ENCODE results near the gene MACO1.

The MACO1 gene

DNA sequence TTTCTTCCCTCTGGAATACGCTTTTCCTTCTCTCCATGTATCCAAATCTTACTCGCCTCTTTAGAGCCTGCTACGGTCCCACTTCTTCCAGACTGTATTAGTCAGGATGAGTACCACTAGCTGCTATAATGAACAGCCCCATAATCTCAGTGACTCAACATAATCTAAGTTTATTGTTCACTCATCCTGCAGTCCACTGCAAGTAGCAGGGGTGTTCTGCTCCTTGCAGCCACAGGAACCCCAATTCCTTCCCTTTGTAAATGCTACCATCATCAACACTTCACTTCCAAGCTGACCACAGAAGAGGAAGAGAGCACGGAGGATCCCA is 94.6 kb downstream of the MACO1 start:
- no peak for DNase-seq

DNA sequence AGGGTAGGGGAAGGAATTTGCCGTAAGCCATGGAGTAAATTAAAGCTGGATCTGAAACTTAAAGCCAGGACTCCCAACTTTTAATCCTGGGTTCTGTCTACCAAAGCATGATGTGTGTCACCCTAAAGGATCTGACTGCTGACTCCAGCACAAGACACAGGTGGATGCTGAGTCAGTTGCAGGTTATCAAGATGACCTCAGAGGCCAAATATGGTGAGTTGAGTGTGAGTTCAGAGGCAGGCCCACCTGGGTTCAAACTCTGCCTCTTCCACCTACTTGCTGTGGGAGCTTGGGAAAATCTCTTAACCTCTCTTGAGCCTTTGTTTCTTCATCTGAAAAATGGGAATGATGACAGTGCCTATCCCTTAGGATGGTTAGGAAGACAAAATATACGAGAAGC is 96.1 kb downstream of the MACO1 start:
- no peak for DNase-seq

DNA sequence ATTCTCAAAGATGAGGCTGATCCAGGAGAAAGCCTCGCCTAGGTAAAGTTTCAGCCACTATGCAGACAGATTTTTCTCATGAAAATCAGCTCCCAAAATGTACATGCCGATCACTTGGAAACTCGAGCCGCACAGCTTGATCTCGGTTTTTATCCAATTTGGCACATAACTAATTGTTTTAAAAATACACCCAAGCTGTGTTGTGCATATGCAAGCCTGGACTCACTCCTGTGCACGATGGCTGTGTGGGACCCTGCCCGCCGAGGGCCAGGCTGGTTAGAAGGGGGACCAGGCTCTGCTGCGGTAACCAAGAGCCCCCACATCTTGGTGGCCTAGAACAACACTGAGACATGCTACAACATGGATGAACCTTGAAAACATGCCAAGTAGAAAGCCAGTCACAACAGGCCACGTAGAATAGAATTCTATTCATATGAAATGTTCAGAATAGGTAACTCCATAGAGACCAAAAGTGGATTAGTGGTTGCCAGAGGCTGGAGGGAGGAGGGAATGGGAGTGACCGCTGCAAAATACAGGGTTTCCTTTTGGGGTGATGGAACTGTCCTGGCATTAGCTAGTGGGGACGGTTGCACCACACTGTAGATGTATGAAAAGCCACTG is 96.6 kb downstream of the MACO1 start:
- DNase-seq = no peak

DNA sequence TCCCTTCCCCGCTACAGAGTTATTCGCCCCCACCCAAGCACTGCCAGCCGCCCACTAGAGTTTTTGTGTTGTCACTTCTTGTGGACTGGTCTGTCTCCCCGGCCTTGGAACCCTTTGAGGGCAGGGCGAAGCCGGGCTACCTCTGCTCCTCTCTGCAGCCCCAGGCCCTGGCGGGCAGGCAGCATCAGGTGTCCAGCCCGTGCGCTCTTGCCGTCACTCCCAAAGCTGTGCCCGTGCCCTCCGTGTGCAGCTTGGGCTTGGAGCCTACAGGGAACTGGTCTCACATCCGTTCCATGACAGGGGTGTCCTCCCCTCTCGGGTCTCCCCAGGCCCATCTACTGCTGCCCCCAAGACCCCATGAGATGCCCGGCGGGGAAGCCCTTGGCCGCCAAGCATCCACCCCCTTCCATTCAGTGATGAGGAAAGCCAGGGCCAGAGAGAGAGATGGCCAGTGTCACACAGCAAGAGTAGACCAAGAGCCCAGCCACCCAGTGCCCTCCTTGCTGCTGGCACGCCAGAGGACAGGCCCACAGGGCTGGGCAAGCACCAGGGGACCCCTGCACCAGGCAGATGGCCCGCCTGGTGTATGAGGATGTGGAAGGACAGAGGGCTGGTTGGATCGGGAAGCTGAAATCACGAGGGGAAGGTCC is 97.4 kb downstream of the MACO1 start:
- no peak for DNase-seq

DNA sequence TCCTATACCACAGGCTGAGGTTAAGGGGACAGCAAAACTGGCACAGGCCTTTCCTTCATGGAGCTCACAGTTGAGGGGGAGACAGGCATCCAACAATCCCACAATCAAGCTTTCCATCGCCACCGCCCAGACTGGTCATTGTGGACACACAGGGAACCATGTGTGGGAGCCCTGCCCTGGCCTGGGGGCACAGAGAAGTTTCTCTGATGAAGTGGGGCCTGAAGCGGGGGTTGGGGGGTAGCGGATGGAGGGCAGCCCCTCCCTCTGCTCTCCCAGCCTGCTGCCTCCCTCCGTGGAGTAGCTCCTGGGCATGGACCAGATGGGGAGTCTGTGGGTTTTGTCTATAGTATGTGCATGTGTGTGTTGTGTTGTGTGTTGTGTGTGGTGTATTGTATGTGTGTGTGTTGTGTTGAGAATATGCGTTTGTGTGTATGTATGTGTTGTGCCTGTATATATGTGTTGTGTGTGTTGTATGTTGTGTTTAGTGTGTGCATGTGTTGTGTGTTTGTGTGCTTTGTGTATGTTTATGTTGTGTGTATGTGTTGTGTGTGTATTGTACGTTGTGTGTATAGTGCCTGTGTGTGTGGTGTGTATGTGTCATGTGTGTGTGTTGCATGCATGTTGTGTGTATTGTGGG is 98.3 kb downstream of the MACO1 start:
- DNase-seq = no peak

DNA sequence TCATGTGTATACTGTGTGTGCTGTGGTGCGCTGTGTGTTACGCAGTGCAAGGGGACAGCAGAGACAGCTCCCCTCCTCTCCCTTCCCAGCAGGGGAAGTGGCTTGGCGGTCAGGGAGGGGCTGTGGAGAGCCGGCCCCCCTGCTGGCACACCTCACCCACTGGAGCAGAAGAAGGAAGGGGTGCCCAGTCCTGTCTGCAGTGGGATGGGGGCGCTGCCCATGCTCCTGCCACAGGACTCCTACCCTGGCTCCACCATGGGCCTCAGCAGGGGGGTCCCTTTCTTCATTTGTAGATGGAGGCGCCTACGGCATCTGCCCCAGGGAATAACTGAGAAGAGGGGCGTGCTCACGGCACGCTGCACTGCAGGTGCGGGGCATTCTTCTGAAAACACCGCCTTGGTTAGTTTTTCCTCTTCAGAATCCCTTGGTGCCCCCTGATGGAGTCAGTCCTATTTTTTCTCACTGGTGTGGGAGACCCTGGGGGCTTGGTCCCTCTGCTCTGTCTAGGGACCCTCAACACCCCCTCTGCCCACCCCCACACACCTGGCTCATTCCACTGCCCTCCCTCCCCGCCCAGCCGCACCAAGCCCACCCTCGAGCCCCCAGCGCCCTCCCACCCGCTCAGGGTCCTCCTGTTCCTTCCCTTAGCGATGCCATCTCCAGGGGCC is 99.0 kb downstream of the MACO1 start:
- no peak for DNase-seq

DNA sequence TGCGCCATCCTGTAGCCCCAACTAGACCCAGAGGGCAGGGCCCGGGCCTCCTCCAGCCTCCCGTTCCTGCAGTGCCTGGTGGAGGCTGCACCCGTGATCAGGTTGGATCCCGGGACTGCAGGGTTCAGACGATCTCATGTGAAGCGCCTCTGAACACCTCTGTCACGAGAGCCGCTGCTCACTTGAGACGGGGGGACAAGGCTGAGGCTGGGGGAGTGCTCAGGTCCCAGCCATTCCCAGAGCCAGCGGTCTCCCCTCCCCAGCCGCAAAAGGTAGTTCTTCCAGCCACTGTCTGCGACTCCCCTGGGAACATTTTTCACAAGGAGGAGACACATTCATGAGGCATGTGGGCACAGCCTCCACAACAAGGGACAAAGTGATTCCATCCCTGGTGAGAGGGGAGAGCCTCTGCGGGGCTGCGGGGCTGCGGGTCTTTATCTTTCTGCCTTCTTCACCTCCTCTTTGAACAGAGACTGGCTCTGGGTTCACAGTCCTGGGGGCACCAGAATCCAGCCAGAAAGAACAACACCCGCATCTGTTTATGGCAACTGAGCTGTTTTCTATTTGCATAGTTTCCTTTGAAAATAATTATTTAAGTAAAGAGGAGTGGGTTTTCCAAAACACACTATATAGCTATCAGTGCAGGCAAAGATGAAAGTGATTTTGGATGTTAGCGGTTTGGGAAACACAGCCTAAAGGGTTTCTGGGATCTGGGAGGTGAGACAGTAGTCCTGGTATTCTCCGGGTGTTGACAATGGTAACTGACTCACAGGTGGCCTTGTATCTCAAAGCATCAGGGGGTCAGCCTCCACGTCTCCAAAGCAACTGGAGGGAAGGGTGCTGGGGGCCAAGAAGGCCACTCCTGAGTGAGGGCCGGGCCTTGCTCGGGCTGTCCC is 99.7 kb downstream of the MACO1 start:
- no peak for DNase-seq

DNA sequence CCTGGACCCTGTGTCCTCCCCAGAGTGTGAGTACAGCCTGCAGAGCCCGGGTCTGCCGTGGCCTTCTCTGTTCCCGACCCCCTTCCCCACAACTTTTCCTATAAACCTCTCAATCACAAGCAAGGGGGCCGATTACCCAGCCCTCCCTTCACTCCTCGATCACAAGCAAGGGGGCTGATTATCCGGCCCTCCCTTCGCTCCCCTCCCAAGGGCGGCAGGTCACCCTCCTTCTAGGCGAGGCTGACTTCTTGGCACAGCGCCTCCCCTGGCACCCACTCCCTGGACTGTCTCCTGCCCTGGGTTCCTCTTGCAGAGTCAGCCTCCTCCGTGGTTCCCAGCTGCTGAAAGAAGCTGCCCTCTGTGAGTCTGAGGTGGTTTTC is 100.4 kb downstream of the MACO1 start:
- DNase-seq = no peak

DNA sequence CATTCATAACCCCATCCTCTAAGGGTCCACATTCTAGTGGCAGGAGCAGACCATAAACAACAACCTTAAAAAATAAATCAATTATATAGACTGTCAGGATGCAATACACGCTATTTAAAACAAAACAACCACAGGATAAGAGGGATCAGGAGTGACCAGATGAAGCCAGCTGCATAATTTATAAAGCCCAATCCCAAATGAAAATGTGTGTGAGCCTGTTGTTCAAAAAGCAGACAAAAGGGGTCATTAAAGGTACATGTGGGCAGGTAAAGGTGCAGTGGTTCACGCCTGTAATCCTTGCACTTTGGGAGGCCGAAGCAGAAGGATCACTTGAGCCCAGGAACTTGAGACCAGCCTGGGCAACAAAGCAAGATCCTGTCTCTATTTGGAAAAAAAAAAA is 102.3 kb downstream of the MACO1 start:
- no peak for DNase-seq

DNA sequence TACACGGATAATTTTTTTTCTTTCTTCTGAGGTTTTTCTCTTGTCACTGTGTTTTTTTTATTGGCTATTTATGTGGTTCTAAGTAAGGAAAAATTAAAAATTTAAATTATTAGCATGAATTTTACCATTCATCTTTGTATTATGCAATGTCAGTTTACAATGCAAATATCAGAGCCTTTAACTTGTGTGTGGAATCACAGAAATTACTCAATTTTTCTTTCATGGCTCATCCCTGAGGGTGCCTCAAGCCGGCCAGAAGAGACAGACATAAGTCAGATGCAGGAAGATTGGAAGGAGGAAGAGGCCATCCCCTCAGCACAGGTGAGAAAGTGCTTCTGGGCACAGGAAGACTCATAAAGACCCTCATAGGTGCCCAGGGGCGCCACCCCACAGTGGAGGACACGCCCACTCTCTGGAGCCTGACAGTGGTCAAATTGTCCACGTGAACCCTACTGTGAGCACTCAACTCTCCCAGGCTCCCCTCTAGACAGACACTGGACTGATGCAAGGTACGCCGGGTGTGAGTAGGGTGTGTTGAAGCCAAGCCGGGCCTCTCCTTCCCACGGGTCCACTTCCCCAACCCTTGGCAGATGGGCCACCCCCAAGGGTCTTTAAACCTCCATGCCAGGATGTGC is 103.2 kb downstream of the MACO1 start:
- no peak for DNase-seq

DNA sequence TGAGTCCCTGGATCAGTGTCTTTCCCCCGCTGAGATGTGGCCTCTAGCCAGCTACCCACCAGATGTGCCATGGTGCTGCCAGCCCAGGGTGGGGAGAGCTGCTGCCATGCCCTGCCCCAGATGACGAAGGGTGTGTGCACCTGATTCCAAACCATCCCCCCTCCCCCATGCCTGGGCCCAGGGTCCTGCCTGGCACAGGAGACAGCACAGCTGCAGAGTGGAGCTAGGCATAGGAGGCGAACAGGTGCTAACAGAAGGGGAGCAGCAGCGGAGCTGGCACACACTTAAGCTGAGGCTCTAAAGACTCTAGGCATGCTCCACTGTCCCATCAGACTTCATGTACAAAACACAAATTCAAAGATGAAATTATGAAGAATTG is 103.7 kb downstream of the MACO1 start:
- DNase-seq = no peak

DNA sequence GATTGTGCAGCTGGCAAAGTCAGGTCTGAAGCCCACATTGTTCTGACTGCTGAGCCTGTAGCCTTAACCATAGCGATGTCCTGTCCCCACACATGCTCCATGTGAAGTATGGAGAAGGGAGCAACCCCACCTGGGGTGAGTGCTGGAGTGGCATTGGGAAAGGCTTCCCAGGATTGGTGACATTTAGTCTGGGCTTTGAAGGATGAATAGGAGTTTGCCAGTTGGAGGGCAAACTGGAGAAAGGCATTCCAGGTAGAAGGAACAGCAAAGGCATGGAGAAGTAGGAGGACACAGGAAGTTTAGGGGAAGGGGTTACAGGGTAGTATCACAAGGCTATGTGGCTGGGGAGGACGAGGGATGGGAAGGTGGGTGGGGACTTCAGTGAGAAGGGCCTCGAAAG is 105.4 kb downstream of the MACO1 start:
- no peak for DNase-seq

DNA sequence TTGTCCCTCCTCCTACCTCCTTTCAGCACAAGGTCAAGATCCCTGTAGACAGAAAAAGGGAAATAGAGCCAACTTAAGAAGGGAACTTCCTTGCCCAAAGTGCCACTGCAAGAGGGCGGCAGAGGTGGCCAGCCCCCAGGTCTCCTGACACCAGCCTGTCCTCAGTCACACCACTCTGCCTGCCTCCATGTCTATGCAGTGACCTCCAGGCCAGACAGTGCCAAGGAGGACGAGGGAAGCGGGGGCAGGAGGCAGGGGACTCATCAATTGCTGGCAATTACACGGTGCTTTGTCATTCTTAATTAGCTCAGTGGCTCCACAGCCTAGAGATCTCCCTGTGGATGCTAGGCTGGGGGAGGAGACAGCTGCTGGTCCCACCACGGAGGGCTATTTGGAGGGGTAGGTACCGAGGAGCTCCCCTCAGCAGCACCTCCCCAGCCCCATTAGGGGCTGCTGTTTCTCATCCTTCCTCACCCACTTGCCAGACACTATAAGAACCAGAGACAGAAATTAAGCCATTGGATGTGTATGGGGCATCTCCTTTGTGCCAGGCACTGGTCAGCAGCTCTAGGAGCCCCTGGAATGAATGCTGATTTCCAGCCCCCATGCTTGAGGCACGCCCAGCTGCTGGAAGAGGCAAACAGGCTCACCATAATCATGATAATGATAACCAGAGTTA is 106.6 kb downstream of the MACO1 start:
- no peak for DNase-seq

DNA sequence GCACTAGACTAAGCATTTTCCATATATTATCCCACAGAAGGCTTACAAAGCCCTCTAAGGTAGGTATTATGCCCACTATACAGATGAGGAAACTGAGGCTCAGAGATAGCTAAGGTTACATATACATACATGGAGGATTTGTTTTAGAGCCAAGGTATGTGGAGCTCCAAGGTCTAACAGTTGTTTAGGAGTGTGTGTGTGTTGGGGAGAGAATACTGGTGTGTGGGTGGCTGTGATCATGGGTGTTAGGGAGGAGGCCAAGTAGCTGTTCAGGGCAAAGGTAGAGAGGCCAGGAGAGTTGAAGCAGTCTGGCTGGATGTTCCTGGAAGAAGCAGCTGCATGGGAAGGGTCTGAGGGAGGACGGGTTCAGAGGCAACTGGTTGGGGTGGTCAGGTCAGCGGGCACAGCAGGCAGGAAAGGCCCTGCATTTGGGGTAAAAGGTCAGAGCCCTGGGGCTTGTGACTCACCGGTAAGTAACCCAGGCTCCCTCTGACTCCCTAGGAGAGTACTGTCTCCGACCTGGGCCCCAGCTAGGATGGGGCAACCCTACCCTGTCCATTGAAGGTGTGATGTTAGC is 107.6 kb downstream of the MACO1 start:
- DNase-seq = no peak

DNA sequence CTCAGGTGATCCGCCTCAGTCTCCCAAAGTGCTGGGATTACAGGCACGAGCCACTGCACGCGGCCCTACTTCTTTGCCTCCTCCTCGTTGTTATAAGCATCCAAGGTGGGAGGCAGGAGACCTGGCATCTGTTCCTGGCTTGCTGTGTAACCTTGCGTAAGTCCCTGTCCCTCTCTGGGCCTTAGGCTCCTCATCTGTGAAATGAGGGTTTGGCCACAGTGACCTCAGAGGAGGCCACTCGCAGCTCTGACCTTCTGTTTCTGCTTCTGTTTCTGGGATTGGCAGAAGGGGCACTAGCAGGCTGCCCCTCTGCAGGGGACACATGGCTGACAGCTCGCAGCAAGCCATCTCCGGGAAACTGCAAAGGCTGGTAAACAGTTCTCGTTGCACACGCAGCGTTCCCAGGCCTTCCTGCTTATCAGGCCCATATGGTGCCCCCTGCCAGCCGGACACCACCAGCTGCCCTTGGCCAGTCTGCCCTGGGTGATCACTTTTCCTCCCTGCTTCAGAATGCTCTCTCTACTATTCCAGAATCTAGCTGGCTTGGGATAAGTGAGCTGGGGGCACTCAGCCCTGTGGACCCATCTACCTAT is 110.1 kb downstream of the MACO1 start:
- no peak for DNase-seq

DNA sequence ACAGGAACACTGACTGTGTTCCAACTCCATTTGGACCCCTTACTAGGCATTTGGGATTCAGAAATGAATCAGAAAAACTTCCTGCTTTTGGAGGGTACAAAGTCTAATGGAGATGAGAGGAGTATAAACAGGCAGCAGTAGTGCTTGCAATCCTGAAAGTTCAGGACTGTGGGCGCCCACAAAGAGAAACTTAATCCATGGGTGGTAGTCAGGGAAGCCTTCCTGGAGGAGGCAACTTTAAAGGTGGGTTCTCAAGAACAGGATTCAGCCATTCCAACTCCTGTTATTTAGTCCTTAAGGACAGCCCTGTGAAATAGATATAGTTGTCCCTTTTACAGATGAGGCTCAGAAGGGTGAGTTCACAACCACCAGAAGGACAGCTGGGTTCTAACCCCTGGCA is 110.7 kb downstream of the MACO1 start:
- DNase-seq = no peak

DNA sequence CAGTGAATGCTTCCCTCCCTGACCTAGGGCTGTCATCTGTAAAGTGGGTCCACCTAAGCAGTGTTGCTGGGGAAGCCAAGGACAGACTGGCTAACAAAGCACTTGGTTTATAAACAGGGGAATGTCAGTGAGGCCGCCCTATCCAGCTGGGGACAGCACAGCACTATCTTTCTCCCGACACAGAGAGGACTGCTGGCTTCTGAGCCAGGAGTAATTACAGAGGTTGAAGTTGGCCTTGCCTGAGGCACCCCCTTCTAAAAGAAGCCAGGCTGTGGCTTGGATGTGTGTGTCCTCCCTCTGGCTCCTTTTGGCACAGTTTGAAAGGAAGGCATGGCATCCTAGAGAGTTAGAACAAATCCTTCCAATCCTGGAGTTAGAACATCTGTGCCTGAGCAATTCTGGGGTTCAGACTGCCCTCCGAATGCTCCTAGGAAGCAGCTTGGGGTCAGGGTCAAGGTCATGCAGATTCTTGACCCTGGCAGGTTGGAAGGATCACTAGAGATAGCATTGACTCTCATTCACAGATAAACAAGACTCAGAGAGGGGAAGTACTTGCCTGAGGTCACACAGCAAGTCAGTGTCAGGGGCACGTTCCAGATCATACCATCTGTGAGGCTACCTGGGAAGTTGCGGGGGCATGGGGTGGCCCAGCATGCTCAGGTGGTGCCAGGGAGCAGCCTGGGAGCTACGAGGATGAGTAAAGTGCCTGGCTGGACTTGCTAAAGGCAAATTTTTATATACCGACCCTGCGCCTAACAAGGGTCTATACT is 111.4 kb downstream of the MACO1 start:
- no peak for DNase-seq

DNA sequence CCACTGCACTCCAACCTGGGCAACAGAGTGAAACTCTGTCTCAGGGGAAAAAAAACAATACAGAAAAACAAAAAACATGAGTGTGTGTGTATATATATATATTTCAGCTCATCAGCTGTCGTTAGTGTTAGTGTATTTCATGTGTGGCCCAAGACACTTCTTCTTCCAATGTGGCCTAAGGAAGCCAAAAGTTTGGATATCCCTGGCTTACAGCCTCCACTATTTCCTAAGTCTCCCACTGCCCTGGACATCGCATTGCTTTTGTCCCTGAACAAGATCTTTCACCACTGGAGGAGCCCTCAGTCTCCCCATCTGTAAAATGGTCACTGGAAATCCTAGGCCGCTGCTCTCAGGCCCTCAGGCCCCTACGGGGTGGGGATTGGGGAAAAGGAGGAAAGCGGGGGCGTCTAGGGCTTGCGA is 112.3 kb downstream of the MACO1 start:
- DNase-seq = no peak

DNA sequence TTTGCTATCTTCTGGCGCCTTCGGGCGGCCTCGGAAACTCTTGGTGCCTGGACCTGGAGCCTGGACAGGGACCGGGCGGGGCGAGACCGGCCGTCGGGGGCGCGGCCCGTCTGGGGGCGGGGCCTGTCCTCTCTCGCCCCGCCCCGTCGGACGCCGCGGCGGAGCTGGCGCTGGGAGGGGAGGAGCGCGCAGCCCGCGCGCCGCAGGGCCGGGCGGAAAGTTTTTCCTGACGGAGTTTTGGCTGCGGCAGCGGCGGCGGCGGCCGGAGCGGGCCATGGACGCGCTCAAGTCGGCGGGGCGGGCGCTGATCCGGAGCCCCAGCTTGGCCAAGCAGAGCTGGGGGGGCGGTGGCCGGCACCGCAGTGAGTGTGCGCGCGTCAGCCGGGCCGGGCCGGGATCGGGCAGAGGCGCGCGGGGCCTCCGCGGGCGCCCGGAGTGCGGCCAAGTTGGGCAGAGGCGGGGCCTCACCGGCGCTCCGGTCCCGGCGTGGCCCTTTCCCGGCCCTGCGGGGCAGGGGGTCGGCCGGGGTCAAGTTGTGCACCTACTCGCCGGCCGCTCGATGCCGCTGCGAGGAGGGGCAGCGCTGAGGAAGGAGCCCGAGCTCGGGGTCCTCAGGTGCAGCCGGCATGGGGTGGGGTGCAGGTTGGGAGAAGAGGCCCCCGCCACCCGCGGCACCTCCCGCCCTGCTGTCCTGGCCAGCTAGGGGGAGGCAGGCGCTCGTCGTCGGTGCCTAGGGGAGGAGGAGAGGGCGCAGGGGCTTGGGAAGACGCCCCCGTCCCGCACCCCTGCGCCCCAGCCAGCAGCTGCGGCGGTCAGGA is 112.9 kb downstream of the MACO1 start, which contains the start of gene LDLRAP1:
LDLRAP1 (plus strand) TSS at position 182 of the 818 bp plus-strand sequence; CDS start at position 275, 93 bp downstream.
- peak; percentile 46 to 58 for DNase-seq

Measured in activated CD4-positive, alpha-beta T cell treated with anti-CD3 and anti-CD28 coated beads for 4 hours (primary cell).